ENCODE results near the gene ITPR2.

The ITPR2 gene

GRCh38 chr12:26715232-26715631, 117.8 kb downstream of the ITPR2 start:
- no peak for DNase-seq (ENCODE audit: low read depth)
- TF ChIP-seq CTCF (conservative IDR thresholded peaks at IDR 0.05; ENCODE audit: control insufficient read depth, insufficient read depth, low read depth, low read length): no peak
- H3K4me3 ChIP-seq (ENCODE audit: control insufficient read depth, low read depth, low read length): no peak overlapping the region

DNA sequence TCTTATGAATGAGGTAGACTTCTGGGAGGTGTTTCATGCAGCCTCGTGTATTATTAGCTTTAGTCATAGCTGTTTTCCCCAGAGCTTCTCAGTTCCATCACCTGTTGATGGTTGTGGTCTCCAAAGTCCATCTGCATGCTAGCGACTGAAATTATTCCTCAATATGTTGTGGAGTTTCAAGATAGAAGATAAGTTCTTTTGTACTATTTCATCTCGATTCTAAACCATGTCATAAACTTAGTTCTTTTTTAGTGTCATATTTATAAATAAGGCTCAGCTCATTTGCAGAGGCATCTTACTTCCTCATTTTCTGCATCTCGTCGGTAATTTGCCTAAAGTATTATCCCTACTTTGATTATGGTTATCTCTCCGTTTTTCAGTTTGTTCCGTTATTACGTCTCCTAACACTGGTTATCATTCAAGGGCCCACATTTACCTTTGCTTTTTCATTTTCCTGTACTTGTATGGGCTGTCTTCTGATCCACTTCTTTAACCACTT, 119.1 kb downstream of the ITPR2 start:
- no peak for DNase-seq (ENCODE audit: low read depth)
- H3K4me3 ChIP-seq (ENCODE audit: control insufficient read depth, low read depth, low read length): no peak overlapping the region
- TF ChIP-seq CTCF (conservative IDR thresholded peaks at IDR 0.05; ENCODE audit: control insufficient read depth, insufficient read depth, low read depth, low read length): no peak

DNA sequence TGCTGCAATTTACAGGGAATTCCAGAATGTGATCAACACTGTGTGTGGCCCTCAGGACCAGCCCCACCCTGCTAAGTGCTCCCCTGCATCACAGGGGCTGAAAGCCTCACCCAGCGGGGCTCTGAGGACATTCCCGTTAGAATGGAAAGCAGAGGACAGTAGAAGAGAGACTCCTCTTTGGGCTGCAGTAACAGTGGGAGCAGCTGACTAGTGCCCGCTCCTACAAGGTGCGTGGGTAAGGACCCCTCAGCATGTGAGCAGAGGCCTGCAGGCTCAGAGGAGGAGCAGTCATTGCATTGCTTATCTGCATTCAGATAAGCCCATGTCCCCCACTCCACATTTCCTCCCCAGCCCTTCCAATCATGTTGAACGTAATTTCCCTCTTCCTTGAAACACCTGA, 120.1 kb downstream of the ITPR2 start:
- no peak for DNase-seq (ENCODE audit: low read depth)
- TF ChIP-seq CTCF (conservative IDR thresholded peaks at IDR 0.05; ENCODE audit: control insufficient read depth, insufficient read depth, low read depth, low read length): no peak
- H3K4me3 ChIP-seq (ENCODE audit: control insufficient read depth, low read depth, low read length): no peak overlapping the region

DNA sequence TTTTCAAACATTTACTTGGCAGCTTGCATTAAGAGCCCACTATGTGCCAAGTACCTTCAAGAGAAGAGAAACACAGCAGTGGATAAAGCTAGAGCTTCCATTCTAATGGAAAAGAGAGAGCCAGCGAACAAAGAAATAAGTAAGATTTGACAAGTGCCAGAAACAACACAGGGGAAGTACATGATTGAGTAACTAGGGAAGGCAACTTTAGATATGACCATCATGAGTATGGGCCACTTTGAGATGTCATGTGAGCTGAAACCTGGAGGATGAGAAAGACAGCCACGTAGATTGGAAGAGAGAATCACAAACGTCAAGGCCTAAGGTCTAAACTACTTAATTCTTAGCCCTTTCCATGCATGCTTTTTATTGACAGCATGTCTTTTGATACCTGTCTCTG, 121.4 kb downstream of the ITPR2 start:
- no peak for DNase-seq (ENCODE audit: low read depth)
- no peak for TF ChIP-seq CTCF (conservative IDR thresholded peaks at IDR 0.05; ENCODE audit: control insufficient read depth, insufficient read depth, low read depth, low read length)

DNA sequence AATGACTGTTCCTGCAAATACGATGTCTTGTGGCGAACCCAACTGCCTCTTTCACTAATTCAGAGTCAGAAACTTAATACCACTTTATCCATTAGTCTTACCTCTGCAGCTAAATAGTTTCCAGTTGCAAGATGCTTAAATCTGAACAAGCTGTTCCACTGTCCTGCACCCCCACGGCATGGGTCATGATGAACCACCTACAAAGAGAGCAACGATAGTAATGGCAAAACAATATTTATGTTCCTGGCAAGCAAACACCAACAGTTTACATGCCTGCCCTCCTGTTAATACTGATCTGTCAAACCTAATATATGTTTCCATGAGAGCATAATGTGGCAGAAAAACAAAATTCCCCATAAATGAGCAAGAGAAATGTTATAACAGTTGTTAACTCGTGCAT, 121.9 kb downstream of the ITPR2 start:
- no peak for DNase-seq (ENCODE audit: low read depth)
- no peak overlapping the region for H3K4me3 ChIP-seq (ENCODE audit: control insufficient read depth, low read depth, low read length)
- no peak for TF ChIP-seq CTCF (conservative IDR thresholded peaks at IDR 0.05; ENCODE audit: control insufficient read depth, insufficient read depth, low read depth, low read length)

More for the DNA sequence above, 121.4 kb downstream of the ITPR2 start:
- no peak overlapping the region for H3K4me3 ChIP-seq (ENCODE audit: control insufficient read depth, low read depth, low read length)

- DNase-seq (ENCODE audit: low read depth): no peak
- TF ChIP-seq CTCF (conservative IDR thresholded peaks at IDR 0.05; ENCODE audit: control insufficient read depth, insufficient read depth, low read depth, low read length): no peak
These were observed 127.1 kb downstream of the ITPR2 start for GRCh38 chr12:26705851-26706250.

More at GRCh38 chr12:26705851-26706250, 127.1 kb downstream of the ITPR2 start:
- no peak overlapping the region for H3K4me3 ChIP-seq (ENCODE audit: control insufficient read depth, low read depth, low read length)

Measured in fibroblast of mammary gland (primary cell).